Measurements from ENCODE around the gene SPR.

Gene SPR

DNA sequence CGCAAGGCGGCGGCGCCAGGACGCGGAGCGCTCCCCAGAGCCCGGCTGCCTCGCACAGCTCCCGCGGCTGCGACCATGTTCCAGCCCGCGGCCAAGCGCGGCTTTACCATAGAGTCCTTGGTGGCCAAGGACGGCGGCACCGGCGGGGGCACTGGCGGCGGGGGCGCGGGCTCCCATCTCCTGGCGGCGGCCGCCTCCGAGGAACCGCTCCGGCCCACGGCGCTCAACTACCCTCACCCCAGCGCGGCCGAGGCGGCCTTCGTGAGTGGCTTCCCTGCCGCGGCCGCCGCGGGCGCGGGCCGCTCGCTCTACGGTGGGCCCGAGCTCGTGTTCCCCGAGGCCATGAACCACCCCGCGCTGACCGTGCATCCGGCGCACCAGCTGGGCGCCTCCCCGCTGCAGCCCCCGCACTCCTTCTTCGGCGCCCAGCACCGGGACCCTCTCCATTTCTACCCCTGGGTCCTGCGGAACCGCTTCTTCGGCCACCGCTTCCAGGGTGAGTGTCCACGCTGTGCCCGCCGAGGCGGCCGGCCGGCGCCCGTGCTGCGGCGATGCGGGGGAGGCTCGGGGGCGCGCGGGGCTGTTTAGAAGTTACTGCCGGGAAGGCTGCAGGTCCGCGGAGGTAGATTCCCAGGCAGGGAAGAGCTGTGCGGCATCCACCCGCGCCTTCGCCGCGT is 30.8 kb downstream of the SPR start:
- Histone ChIP-seq H3K27me3 (ENCODE audit: insufficient read depth, poor library complexity, severe bottlenecking) (peaks cover 98% of the 10 kb centered on the region), H3K9me3 (ENCODE audit: severe bottlenecking) (no peaks in the 10 kb centered on the region), H3K36me3 (ENCODE audit: low read depth) (no peaks in the 10 kb centered on the region), H3K4me1 (ENCODE audit: insufficient read depth, poor library complexity, severe bottlenecking) (no peaks in the 10 kb centered on the region), H3K4me3 (ENCODE audit: severe bottlenecking) (no peak overlapping the region), H3K27ac (ENCODE audit: poor library complexity, severe bottlenecking) (no peak overlapping the region)
- TF ChIP-seq, protein P1, sequence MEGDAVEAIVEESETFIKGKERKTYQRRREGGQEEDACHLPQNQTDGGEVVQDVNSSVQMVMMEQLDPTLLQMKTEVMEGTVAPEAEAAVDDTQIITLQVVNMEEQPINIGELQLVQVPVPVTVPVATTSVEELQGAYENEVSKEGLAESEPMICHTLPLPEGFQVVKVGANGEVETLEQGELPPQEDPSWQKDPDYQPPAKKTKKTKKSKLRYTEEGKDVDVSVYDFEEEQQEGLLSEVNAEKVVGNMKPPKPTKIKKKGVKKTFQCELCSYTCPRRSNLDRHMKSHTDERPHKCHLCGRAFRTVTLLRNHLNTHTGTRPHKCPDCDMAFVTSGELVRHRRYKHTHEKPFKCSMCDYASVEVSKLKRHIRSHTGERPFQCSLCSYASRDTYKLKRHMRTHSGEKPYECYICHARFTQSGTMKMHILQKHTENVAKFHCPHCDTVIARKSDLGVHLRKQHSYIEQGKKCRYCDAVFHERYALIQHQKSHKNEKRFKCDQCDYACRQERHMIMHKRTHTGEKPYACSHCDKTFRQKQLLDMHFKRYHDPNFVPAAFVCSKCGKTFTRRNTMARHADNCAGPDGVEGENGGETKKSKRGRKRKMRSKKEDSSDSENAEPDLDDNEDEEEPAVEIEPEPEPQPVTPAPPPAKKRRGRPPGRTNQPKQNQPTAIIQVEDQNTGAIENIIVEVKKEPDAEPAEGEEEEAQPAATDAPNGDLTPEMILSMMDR (IDR thresholded peaks at IDR 0.05; ENCODE audit: poor library complexity, severe bottlenecking), result no peak
- DNase-seq (ENCODE audit: low spot score) (no peak), ATAC-seq (ENCODE audit: low read depth) (peak; percentile 2; the same call in 1 of the 3 replicates)

DNA sequence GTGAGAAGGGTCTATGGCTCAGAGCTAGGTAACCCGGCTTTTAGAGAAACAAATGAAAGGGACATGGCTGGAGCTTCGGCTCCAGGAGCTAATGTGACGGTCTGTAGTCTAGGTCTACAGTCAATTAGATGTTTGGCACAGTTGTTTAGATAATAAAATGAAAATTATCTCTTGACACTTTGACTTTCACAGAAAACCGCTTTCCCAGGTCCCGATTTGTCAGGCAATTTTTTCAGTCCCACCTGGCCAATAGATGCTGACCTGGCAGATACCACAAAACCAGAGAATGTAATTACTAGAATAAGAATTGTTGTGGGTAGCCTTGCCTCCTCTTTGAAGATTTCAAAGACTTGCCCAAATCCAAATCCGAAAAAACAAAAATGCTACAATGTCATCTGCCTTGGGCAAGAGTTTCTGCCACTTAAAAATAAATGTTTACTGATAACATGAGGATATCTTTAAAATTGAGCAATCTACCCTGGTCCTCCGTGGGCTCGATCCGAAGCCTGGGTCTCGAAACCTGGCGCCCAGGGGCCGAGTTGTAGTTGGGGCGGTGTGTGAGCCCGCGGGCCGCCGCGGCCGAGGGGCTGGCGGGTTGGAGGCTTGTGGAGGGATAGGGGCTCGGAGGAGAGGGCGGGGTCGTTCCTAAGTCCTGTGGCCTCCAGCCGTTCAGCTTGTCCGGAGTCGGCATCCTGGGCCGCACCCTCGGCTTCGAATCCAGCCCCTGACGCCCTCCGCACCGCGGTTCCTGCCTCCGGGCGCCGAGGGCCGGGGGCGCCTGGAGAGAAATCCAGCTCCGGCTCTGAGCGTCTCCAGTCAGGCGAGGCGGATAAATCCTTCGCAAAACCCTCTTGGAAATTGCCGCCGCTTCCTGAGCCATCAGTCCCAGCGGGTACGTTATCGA is 32.5 kb downstream of the SPR start:
- ATAC-seq (ENCODE audit: low read depth), result no peak
- Histone ChIP-seq H3K27ac (ENCODE audit: poor library complexity, severe bottlenecking) (no peak overlapping the region), H3K9me3 (ENCODE audit: severe bottlenecking) (no peaks in the 10 kb centered on the region), H3K4me1 (ENCODE audit: insufficient read depth, poor library complexity, severe bottlenecking) (no peaks in the 10 kb centered on the region), H3K27me3 (ENCODE audit: insufficient read depth, poor library complexity, severe bottlenecking) (peaks cover 98% of the 10 kb centered on the region), H3K4me3 (ENCODE audit: severe bottlenecking) (no peak overlapping the region), H3K36me3 (ENCODE audit: low read depth) (no peaks in the 10 kb centered on the region)
- peak; percentile 43 for DNase-seq (ENCODE audit: low spot score)
- TF ChIP-seq, protein P1 (IDR thresholded peaks at IDR 0.05; ENCODE audit: poor library complexity, severe bottlenecking), result no peak

DNA sequence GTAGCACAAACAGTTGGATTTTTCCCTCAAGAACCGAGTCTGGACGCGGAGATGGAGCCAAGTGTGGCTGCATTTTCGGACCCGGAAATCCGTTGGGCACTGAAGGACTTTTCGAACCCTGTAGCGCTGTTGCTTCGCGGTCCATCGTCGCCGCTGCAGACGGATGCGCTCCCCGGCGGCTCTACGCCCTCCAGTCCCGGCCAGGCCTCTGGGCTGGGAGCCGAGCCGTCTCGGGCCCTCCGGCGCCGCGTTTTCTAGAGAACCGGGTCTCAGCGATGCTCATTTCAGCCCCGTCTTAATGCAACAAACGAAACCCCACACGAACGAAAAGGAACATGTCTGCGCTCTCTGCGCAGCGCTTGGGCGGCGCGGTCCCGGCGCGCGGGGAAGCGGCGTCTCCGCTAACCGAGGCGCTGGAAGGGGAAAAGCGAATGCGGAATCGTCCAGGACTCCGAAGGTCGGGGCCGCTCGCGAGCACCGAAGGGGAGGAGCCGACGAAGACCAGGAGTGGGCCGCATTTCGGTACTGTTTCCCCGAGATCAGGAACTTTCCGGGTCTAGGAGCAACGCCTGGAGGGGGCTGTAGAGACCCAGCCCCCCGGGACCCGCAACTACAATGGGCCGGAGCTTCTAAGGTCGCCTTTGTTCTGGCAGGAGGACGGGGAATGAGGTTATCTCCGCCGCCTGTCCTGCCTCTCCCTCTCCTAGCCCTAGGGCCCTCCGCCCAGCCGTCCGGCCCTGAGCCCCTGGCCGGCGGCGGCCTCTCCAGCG is 33.3 kb downstream of the SPR start:
- no peak for ATAC-seq (ENCODE audit: low read depth)

DNA sequence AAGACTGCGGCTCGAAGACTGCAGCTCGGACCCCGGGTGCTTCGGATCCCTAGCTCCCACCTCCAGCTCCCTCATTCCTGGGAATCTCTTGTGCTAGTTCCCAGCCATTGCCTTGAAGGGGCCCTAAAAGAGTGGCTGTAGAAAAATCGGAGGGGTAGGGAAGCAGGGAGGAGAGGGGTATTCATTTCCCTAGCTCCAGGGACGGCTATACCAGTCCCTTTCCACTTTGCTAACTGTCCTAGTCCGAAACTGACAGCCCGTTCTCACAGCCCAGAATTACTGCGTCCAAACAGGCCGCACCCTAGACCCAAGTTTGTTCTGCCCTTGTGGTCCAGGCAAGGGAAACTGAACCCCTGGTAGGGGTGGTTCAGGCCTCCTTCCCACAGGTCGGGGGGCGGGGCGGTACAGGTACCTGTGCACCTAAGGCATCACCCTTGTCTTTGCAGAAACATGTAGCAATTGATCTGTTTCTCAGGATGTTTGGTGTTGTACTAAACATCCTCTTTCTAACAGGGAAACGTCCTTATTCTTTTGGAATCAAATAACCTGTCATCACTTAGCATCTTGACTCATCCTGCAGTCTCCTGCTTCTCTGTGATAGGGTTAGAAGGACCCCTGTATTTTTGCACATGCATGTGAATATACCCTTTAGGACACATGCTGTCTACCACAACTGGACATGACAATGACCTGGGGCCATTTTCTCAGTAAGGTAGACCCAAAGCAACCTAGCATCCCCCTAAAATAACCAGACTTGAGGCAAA is 34.1 kb downstream of the SPR start:
- ATAC-seq (ENCODE audit: low read depth) (no peak), DNase-seq (ENCODE audit: low spot score) (no peak)
- H3K4me1 ChIP-seq (ENCODE audit: insufficient read depth, poor library complexity, severe bottlenecking), result no peaks in the 10 kb centered on the region
- H3K36me3 ChIP-seq (ENCODE audit: low read depth), result no peaks in the 10 kb centered on the region
- peaks cover 98% of the 10 kb centered on the region for H3K27me3 ChIP-seq (ENCODE audit: insufficient read depth, poor library complexity, severe bottlenecking)
- TF ChIP-seq, protein P1 (IDR thresholded peaks at IDR 0.05; ENCODE audit: poor library complexity, severe bottlenecking), result no peak
- no peak overlapping the region for H3K27ac ChIP-seq (ENCODE audit: poor library complexity, severe bottlenecking)
- no peak overlapping the region for H3K4me3 ChIP-seq (ENCODE audit: severe bottlenecking)
- H3K9me3 ChIP-seq (ENCODE audit: severe bottlenecking), result no peaks in the 10 kb centered on the region

More for the DNA sequence above, 33.3 kb downstream of the SPR start:
- H3K9me3 ChIP-seq (ENCODE audit: severe bottlenecking), result no peaks in the 10 kb centered on the region
- no peak overlapping the region for H3K4me3 ChIP-seq (ENCODE audit: severe bottlenecking)
- DNase-seq (ENCODE audit: low spot score), result no peak
- no peak overlapping the region for H3K27ac ChIP-seq (ENCODE audit: poor library complexity, severe bottlenecking)
- H3K27me3 ChIP-seq (ENCODE audit: insufficient read depth, poor library complexity, severe bottlenecking), result peaks cover 98% of the 10 kb centered on the region
- TF ChIP-seq, protein P1 (IDR thresholded peaks at IDR 0.05; ENCODE audit: poor library complexity, severe bottlenecking), result no peak
- no peaks in the 10 kb centered on the region for H3K36me3 ChIP-seq (ENCODE audit: low read depth)
- no peaks in the 10 kb centered on the region for H3K4me1 ChIP-seq (ENCODE audit: insufficient read depth, poor library complexity, severe bottlenecking)
